Astrocyte (in vitro differentiated cells and primary cell): ENCODE data around the gene SP140.

Experiments used
- CTCF ChIP-seq: IDR thresholded peaks from 2 replicates; pipeline ENCODE4 v1.5.1; 2011; ENCODE audit warnings: low read depth, mild to moderate bottlenecking, inconsistent platforms, low read length, moderate library complexity; ENCODE audit not compliant: insufficient read depth
- EZH2 ChIP-seq: IDR thresholded peaks from 2 replicates; pipeline ENCODE4 v1.6.1; 2012; ENCODE audit warnings: mild to moderate bottlenecking, low read length, inconsistent platforms; ENCODE audit not compliant: insufficient read depth

- no peak for TF ChIP-seq EZH2
- no peak for TF ChIP-seq CTCF
Observed at GRCh38 chr2:230178546-230179485, 46.7 kb upstream of the SP140 start.
